ENCODE measurements around the gene ALOX5AP.

DNA sequence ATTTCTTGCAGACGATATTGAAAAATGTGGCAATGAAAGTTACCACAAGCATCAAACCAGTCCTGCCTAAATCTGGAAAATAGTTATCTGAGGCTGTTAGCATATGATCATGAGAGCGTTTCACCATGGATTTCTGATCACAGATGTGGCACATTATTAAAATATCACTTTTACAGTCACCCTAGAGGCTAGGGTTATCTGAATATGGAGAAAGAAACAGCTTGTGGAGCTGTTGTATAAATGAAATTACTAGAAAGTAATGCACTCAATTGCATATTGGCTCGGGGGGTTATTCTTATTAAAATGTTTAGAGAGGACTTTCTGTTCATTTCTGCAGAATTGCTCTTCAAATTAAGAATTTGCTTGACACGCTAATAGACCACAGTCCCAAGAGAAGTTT is 35.6 kb downstream of the ALOX5AP start:
- TF ChIP-seq, protein P1, sequence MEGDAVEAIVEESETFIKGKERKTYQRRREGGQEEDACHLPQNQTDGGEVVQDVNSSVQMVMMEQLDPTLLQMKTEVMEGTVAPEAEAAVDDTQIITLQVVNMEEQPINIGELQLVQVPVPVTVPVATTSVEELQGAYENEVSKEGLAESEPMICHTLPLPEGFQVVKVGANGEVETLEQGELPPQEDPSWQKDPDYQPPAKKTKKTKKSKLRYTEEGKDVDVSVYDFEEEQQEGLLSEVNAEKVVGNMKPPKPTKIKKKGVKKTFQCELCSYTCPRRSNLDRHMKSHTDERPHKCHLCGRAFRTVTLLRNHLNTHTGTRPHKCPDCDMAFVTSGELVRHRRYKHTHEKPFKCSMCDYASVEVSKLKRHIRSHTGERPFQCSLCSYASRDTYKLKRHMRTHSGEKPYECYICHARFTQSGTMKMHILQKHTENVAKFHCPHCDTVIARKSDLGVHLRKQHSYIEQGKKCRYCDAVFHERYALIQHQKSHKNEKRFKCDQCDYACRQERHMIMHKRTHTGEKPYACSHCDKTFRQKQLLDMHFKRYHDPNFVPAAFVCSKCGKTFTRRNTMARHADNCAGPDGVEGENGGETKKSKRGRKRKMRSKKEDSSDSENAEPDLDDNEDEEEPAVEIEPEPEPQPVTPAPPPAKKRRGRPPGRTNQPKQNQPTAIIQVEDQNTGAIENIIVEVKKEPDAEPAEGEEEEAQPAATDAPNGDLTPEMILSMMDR (IDR thresholded peaks at IDR 0.05; ENCODE audit: low read length): no peak
- no peak for TF ChIP-seq EZH2phosphoT487 (IDR thresholded peaks at IDR 0.05; ENCODE audit: low read length)

Data from MM.1S (cell line).